GF-D8 (cell line): Measurements from ENCODE around the gene SMAD2.
"Not testable (repeated sequence)": the region's sequence is repeated elsewhere in the genome, so short reads cannot be mapped to it uniquely, and the experiment has no call there.

Experiments
- DNase-seq: peaks from one replicate; lab custom pipeline; 2025; lab: John Stamatoyannopoulos, UW

SMAD2 gene

DNA sequence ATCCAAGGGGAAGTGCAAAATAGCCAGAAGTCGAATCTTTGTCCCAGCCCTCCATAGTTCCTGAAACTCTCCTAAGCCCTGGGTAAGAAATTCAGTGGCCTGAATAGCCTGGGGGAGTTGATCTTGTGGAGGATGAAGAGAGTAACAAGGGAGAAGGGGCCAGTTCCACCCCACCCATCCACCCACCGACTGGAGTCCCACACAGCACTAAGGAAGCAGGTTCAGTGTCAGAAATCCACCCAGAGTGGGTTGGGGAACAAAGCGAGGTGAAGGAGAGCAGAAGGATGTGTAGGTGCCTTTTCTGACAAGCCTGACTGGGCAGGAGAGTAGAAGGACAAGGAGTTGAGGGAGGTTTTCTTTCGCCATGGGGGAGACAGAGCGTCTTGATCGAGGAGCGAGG, 136.8 kb downstream of the SMAD2 start:
- no peak for DNase-seq

DNA sequence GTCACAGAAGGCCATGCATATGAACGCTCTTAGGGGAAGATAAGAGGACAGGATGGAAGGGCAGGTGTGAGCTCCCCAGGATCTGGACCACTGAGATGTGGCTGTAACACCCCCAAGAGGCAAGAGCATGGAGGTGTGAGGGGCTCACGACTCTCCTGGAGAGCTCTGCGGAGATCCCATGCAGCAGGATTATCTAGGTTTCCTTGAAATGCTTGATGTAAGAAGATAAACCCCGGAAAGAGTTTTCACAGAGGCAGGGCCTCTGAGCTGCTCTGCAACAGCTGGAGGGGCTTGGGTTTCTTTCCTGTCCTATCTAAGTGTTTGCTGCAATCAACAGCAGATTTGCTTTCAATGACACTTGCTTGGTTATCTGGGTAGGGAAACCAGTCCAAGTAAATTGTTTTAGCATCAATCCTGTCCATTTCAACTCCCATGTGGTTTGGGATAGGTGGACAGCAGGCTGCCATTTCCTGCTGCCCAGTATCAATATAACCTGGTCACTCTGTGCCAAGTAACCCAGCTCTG, 138.9 kb downstream of the SMAD2 start:
- DNase-seq: no peak

DNA sequence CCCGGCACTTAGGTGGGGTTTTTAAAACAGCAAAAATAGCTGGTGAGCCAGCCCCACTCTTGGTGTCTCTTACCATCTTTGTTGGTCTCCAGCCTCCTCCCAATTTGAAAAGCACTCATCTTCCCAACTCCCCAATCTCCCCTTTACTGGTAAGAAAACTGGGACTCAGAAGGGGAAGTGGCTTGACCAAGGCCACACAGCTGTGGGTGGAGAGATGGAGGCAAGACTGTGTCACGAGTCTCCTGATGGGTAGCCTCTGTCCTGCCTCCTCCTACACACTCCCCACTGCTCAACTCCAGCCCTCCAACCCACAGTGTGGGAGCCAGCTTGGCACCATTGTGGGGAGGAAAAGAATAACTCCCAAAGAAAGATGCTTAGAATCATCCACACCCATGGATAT, 140.4 kb downstream of the SMAD2 start:
- no peak for DNase-seq

DNA sequence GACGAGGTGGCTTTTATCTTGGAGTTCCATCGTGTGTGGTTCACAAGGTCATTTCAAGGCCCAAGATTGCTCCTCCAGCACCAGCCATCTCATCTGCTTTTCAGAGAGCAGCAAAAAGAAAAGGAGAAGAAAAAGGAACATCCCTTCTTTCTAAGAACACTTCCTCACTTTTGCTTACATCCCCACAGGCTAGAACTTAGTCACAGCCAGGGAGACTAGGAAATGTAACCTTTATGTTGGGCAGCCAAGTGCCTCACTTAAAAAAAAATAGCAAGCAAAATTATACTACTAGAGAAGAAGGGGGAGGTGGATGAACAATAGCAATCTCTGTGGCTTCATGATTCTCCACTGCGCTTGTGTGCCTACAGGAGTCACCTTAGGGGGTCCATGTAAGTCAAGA, 141.8 kb downstream of the SMAD2 start:
- DNase-seq: no peak

DNA sequence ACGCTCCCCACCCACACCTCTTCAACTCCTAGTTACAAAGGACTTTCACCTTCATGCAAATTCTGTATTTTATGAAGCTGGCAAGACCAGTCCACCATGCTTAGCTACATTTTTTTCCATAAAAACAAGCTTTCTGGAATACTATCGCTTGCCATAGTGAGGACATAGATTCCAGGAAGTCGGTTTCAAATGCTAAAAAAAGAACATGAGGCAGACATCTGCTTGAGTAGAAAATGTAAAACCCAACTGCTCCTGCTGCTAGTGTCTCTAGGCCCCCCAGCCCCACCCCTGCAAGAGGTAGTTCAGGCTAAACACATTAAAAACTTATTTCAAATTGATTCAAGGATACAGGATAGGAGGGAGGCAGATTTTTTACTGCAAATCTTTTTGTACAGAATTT, 148.9 kb downstream of the SMAD2 start:
- no peak for DNase-seq

DNA sequence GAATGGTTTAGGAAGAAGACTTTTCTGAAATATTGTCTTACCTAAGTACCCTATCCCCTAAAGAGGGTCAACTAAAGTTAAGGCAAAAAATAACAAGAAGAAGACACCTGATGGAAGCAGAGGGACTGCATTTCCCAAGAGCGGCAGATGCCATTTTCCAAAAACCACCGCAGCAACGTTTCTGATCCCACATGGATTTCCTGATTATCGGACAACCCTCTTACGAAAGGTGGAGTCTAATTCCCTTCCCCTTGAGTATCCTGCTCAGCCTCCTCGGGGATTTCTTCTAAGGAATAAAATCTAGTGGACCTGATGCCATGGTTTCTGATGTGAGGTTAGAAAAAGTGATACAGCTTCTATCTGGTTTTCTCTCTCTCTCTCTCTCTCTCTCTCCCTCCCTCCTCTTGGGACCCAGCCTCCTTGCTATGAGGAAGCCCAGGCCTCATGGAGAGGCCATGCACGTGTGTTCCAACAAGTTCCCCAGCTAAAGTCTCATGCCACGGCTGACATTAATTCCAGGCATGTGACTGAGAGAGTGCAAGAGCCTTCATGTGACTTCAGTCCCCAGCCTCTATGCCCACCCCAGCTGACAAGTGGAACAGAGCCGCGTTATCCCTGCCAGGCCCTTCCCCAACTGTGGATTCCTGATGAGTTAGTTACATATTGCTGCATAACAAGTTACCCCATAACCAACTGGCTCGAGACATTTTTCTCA, 150.3 kb downstream of the SMAD2 start:
- no peak for DNase-seq

DNA sequence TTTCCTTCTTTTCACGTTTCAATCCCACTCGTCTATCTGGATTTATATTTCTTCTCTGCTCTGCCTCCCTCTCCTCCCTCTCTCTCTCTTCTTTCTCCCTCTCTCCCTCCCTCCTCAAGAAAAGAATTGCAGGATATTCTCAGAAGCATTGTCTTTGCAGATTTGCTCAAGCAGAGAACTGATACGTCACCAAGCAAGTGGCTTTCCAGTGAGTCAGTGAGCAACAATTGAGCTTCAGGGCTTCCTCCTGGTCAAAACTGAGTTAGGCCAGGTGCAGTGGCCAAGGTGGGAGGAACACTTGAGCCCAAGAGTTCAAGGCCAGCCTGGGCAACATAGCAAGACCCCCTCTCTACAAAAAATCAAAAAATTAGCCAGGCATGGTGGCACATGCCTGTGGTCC, 151.1 kb downstream of the SMAD2 start:
- no peak for DNase-seq

DNA sequence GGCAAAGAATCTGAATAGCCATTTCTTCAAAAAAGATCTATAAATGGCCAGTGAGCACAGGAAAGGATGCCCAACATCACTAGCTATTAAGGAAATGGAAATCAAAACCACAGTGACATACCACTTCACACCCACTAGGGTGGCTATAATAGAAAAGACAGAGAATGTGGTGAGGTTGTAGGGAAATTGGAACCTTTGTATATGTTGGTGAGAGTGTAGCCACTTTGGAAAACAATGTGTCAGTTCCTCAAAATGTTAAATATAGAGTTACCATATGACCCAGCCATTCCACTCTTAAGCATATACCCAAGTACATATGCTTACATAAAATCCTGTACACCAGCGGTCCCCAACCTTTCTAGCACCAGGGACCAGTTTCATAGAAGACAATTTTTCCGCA, 152.8 kb downstream of the SMAD2 start:
- no peak for DNase-seq

DNA sequence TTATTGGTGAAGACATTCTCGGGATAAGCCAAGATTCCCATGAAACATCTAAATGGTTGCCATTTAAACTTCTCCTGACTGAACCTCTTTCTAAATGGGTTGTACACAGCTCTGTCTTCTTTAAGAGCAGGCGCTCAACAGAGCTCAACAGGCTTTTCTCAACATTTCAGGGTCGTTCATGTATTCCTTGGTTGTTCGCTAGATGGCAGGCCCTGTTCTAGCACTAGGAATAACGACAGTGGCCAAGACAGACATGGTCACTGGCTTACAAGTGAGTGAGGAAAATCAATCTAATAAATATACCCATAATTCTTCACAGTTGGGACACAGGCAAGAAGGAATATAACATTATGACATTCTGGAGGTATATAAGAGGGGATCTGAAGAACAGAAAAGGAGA, 154.5 kb downstream of the SMAD2 start:
- no peak for DNase-seq

DNA sequence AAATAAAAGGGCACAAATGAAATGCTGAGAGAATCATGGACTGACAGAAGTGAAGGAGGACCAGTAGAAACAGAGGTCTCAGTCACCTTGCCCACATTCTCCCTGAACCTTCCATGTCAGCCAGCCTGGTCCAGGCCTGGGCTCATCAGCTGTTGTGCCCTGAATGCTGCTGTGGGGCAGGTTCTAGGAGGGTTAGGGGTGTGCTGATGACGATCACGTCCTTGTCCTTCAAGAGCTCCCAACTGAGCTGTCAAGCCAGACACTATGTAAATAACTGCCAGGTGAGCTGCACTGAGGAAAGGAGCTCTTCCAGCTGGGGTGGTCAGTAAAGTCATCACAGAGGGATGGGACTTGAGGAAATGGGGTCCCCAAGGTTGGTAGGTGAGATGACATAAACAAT, 156.5 kb downstream of the SMAD2 start:
- no peak for DNase-seq

DNA sequence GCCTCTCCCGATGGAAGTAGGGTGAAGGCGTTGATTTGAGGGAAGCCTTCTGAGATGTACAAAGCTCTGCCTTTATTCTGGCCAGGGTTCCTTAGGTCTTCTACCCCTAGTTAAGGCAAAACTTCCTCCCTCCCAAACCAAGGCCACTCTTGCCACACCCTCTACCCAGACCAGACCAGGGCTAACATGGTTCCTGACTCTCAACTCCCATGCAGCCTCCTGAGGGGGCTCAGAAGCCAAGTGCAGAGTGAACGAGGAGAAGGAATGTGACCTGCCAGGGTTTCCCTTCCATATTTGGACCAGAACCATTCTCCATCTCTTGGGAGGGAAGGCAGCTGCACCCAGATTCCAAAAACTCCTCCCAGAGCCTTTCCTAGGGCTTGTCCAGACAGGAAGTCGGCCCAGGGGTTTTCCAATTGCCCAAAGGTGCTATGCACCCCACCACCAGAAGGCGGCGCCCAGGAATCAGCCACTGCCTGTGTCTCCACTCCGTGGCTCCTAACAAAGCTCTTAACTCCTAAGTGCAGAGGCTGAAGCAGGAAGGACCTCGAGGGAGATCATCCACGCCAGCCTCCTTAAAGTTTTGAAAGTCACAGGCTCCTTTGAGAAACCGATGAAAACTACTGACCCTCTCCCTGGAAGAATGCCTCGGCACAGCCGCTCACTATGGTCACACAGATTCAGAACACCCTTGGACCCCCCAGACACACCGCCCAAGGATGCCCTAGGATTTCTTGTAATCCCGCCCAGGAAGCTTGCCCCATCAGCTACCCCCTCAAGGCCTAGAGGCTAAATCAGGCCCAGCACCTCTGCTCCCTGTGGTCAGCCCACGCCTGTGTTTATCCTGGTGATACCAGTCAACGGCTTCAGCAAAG, 157.8 kb downstream of the SMAD2 start:
- peak; percentile 32 for DNase-seq

DNA sequence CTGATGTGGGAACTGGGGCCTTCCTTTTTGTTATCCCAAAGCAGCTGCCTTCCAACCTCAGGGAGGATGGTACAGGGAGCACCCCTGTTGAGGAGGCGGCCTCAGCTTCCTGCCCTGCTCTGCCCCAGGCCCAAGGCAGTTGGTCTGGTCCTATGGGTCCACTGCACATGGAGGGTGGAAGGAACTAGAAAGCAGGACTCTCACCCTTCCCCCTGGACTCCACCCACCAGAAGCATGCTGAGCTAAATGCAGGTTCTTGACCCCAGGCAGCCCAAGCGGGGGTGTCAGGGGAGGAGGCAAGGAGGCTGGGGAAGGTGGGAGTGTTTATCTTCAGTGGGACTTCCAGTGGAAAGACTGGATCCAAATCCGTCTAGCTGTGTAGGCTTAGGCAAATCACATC, 158.5 kb downstream of the SMAD2 start:
- no peak for DNase-seq

DNA sequence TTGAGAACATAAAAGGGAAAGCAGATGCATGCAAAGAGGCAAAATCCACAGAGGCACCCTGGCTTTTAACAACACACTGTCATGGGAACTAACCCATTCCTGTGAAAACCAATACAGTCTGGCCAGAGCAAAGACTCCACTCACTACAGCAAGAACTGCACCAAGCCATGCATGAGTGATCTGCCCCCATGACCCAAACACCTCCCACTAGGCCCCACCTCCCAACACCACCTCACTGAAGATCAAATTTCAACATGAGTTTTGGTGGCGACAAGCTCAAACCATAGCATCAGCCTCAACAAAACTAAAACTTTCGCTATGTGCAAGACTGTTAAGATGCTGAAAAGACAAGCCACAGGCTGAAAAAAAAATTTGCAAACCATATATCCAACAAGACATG, 162.8 kb downstream of the SMAD2 start:
- no peak for DNase-seq

DNA sequence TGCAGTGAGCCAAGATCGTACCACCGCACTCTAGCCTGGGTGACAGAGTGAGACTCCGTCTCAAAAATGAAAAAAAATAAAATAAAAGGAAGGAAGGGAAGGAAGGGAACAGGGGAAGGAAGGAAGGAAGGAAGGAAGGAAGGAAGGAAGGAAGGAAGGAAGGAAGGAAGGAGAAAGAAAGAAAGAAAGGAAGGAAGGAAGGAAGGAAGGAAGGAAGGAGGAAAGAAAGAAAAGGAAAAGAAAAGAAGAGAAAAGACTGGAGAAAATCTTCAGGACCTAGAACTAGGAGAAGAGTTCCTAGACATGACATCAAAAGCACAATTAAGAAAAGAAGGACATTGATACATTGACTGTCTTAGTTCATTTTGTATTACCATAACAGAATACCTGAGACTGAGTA, 163.3 kb downstream of the SMAD2 start:
- DNase-seq: not testable (repeated sequence)
